GM12891 (cell line): ENCODE measurements around the gene NUSAP1. TPM values are rescaled to one million over a fixed set of nuclear protein-coding genes. Genes with fewer than 3 reads are reported as not detected.
"Not testable (repeated sequence)": the region's sequence is repeated elsewhere in the genome, so short reads cannot be mapped to it uniquely, and the experiment has no call there.

Source experiments
- DNase-seq: peaks from one replicate; pipeline ENCODE4 v3.0.0; 2011; ENCODE audit warnings: low spot score; ENCODE audit not compliant: insufficient read length
- FAIRE-seq: peaks from 2 replicates; lab custom pipeline; 2011; peaks lifted over from hg19 to GRCh38; lab: Jason Lieb, UNC
- PAX5 ChIP-seq: IDR thresholded peaks from 2 replicates; pipeline ENCODE4 v1.6.1; 2011; ENCODE audit warnings: low read length, moderate library complexity, mild to moderate bottlenecking; ENCODE audit not compliant: insufficient read depth, severe bottlenecking
- POLR2A ChIP-seq: IDR thresholded peaks from 2 replicates; pipeline ENCODE4 v1.6.1; 2011; ENCODE audit warnings: low read depth, low read length, control low read depth
- POLR2AphosphoS5 ChIP-seq: IDR thresholded peaks from 2 replicates; pipeline ENCODE4 v1.6.1; 2011; ENCODE audit warnings: low read depth, low read length, control low read depth
- POU2F2 ChIP-seq: IDR thresholded peaks from 2 replicates; pipeline ENCODE4 v1.6.1; 2011; ENCODE audit warnings: low read depth, mild to moderate bottlenecking, control low read depth, low read length, moderate library complexity
- SPI1 ChIP-seq: IDR thresholded peaks from 2 replicates; pipeline ENCODE4 v1.6.1; 2011; ENCODE audit warnings: low read depth, low read length, control low read depth
- TAF1 ChIP-seq: IDR thresholded peaks from 2 replicates; pipeline ENCODE4 v1.6.1; 2011; ENCODE audit warnings: low read depth, low read length, control low read depth
- polyA plus RNA-seq: library from polyadenylated mRNA; unstranded; fragments of >200 nt; gene quantifications from one replicate; pipeline ENCODE4 v1.2.1, GENCODE V29; 2012; ENCODE audit warnings: low read depth, missing spikeins, inconsistent platforms; ENCODE audit not compliant: missing spikeins

NUSAP1 gene
- polyA plus RNA-seq: 103 TPM

GRCh38 chr15:41332194-41333025, at the start of gene NUSAP1, which contains the start of gene OIP5:
Gene NUSAP1 (plus strand): TSS chr15:41332881. CDS start chr15:41332958, 77 bp downstream.
Gene OIP5 (minus strand): TSS chr15:41332591. CDS start chr15:41332561, 30 bp downstream.
- TF ChIP-seq PAX5 (no peak), POLR2A (peak; percentile 89), POLR2AphosphoS5 (peak; percentile 78; the same call in 1 of the 2 replicates), SPI1 (no peak), POU2F2 (peak; percentile 38; the same call in 1 of the 2 replicates), TAF1 (peak; percentile 72)
- FAIRE-seq: peak; percentile 98
- DNase-seq: peak; percentile 95

- peak; percentile 66 for FAIRE-seq
- DNase-seq: not testable (repeated sequence)
These were observed 49.6 kb upstream of the NUSAP1 start for GRCh38 chr15:41282980-41283652.

GRCh38 chr15:41283653-41284426, 48.8 kb upstream of the NUSAP1 start:
- FAIRE-seq: peak; percentile 96
- TF ChIP-seq TAF1 (peak; percentile 96), POLR2AphosphoS5 (peak; percentile 92), SPI1 (no peak), PAX5 (no peak), POU2F2 (peak; percentile 62; the same call in 1 of the 2 replicates), POLR2A (peak; percentile 94)
- DNase-seq: peak; percentile 91

GRCh38 chr15:41284427-41285177, 48.1 kb upstream of the NUSAP1 start:
- peak; percentile 61 for FAIRE-seq
- TF ChIP-seq TAF1 (0 out of 2 replicates have a peak, but pooled peaks have one; percentile 17), POU2F2 (no peak)
- DNase-seq: no peak

GRCh38 chr15:41285285-41285684, 47.4 kb upstream of the NUSAP1 start:
- DNase-seq (no peak), FAIRE-seq (no peak)
- TF ChIP-seq POLR2A: no peak
- no peak for TF ChIP-seq TAF1
- TF ChIP-seq SPI1: no peak
- TF ChIP-seq PAX5: no peak
- no peak for TF ChIP-seq POU2F2
- TF ChIP-seq POLR2AphosphoS5: no peak

- DNase-seq: no peak
- no peak for TF ChIP-seq POLR2A
- TF ChIP-seq POLR2AphosphoS5: no peak
- no peak for TF ChIP-seq SPI1
- TF ChIP-seq PAX5: no peak
- TF ChIP-seq POU2F2: no peak
- TF ChIP-seq TAF1: no peak
- FAIRE-seq: no peak
These were observed 45.9 kb upstream of the NUSAP1 start for GRCh38 chr15:41286665-41287333.

GRCh38 chr15:41288464-41288863, 44.2 kb upstream of the NUSAP1 start:
- TF ChIP-seq PAX5: no peak
- TF ChIP-seq POLR2AphosphoS5: no peak
- TF ChIP-seq SPI1: no peak
- TF ChIP-seq POU2F2: no peak
- TF ChIP-seq TAF1: no peak
- no peak for TF ChIP-seq POLR2A
- FAIRE-seq: no peak
- no peak for DNase-seq

GRCh38 chr15:41289953-41290352, 42.7 kb upstream of the NUSAP1 start:
- FAIRE-seq (no peak), DNase-seq (no peak)
- TF ChIP-seq POU2F2 (no peak), TAF1 (no peak), PAX5 (no peak), POLR2A (no peak), POLR2AphosphoS5 (no peak), SPI1 (no peak)
